Endothelial cell of umbilical vein (primary cell): Measurements from ENCODE around the gene NARS2. TPM values are rescaled to one million over a fixed set of nuclear protein-coding genes. Genes with fewer than 3 reads are reported as not detected.

Experiments used
- BruUV-seq: library from RNA; stranded (reverse); fragments of 400-500 nt; replicated peaks from 2 replicates; lab custom pipeline; 2021; lab: Mats Ljungman, UMichigan
- CTCF ChIA-PET: fragments of 300-600, 350-600 bp; sonication (Branson Sonifier 250); formaldehyde crosslinking; loops from one replicate; lab custom pipeline; 2021; ENCODE audit warnings: antibody characterized with exemption, inconsistent platforms; lab: Charles Lee
- POLR2A ChIA-PET: fragments of 300-600, 350-600 bp; sonication (Branson Sonifier 250); formaldehyde crosslinking; loops from one replicate; lab custom pipeline; 2021; ENCODE audit warnings: antibody characterized with exemption, inconsistent platforms; lab: Charles Lee
- DNase-seq: peaks from one replicate; pipeline ENCODE4 v3.0.0-alpha.2; 2011; ENCODE audit warnings: low read depth, low spot score
- FAIRE-seq: peaks from 2 replicates; lab custom pipeline; 2011; peaks lifted over from hg19 to GRCh38; lab: Jason Lieb, UNC
- H2AFZ ChIP-seq: 2 replicates; pipeline ENCODE4 v1.6.0; 2012; ENCODE audit warnings: low read depth, low read length, control low read depth, inconsistent platforms
- H3K27ac ChIP-seq: 2 replicates; pipeline ENCODE4 v1.5.1; 2011; ENCODE audit warnings: low read depth, mild to moderate bottlenecking, control low read depth, low read length, moderate library complexity; ENCODE audit not compliant: insufficient read depth
- H3K27me3 ChIP-seq, 2 experiments: 2 replicates each; pipeline versions ENCODE4 v1.6.0 to v1.6.1; 2011; ENCODE audit warnings: low read length in 2 of 2, mixed read lengths in 1 of 2; ENCODE audit not compliant: control insufficient read depth in 2 of 2, insufficient read depth in 2 of 2
- H3K36me3 ChIP-seq, 2 experiments: 2 replicates in 1 of 2; 3 replicates in 1 of 2; pipeline ENCODE4 v1.5.1; 2011; ENCODE audit warnings: low read length in 2 of 2, mild to moderate bottlenecking in 1 of 2, moderate library complexity in 1 of 2; ENCODE audit not compliant: control insufficient read depth in 2 of 2, insufficient read depth in 2 of 2; ENCODE audit errors: extremely low read depth in 1 of 2
- H3K4me1 ChIP-seq: 3 replicates; pipeline ENCODE4 v1.5.1; 2011; ENCODE audit warnings: mild to moderate bottlenecking, low read length; ENCODE audit not compliant: control insufficient read depth, insufficient read depth; ENCODE audit errors: extremely low read depth
- H3K4me2 ChIP-seq: 2 replicates; pipeline ENCODE4 v1.6.1; 2011; ENCODE audit warnings: low read length, control low read depth, mixed read lengths; ENCODE audit not compliant: insufficient read depth
- H3K4me3 ChIP-seq, 3 experiments: fragments of 200-600 bp in 1 of 3; sonication (generic), shearing (Covaris generic) in 1 of 3; replicated peaks in 1 of 3; 2 replicates each; pipeline ENCODE4 v1.5.1; 2011 to 2016; ENCODE audit warnings: control low read depth in 3 of 3, low read length in 3 of 3, mild to moderate bottlenecking in 2 of 3, inconsistent platforms in 1 of 3, low read depth in 1 of 3, moderate library complexity in 1 of 3; ENCODE audit not compliant: insufficient read depth in 1 of 3
- H3K79me2 ChIP-seq: 2 replicates; pipeline ENCODE4 v1.6.0; 2012; ENCODE audit warnings: low read length, inconsistent platforms; ENCODE audit not compliant: control insufficient read depth, insufficient read depth
- H3K9ac ChIP-seq: replicated peaks from 2 replicates; pipeline ENCODE3; 2011; ENCODE audit warnings: low read length, control low read depth; ENCODE audit not compliant: insufficient read depth; ENCODE audit errors: extremely low read depth
- H3K9me1 ChIP-seq: replicated peaks from 3 replicates; pipeline ENCODE4 v1.6.0; 2011; ENCODE audit warnings: mild to moderate bottlenecking, low read length; ENCODE audit not compliant: control insufficient read depth, insufficient read depth; ENCODE audit errors: extremely low read depth
- H3K9me3 ChIP-seq: replicated peaks from 2 replicates; pipeline ENCODE4 v1.5.1; 2012; ENCODE audit warnings: low read length, inconsistent platforms; ENCODE audit not compliant: control insufficient read depth, insufficient read depth
- H4K20me1 ChIP-seq: replicated peaks from 2 replicates; pipeline ENCODE3; 2011; ENCODE audit warnings: mild to moderate bottlenecking, low read length; ENCODE audit not compliant: control insufficient read depth, insufficient read depth; ENCODE audit errors: extremely low read depth
- EZH2 ChIP-seq: IDR thresholded peaks from 2 replicates; pipeline ENCODE4 v1.6.1; 2012; ENCODE audit warnings: borderline replicate concordance, low read depth, mild to moderate bottlenecking, moderate library complexity, low read length, inconsistent platforms; ENCODE audit not compliant: severe bottlenecking
- FOS ChIP-seq: IDR thresholded peaks from 2 replicates; pipeline ENCODE4 v1.6.1; 2011; ENCODE audit warnings: mild to moderate bottlenecking, low read length, moderate library complexity, borderline replicate concordance; ENCODE audit not compliant: insufficient read depth
- GATA2 ChIP-seq: IDR thresholded peaks from 2 replicates; pipeline ENCODE4 v1.7.0; 2011; ENCODE audit warnings: low read depth, mild to moderate bottlenecking, moderate library complexity, mixed read lengths, low read length; ENCODE audit not compliant: insufficient read length, insufficient read depth
- JUN ChIP-seq: IDR thresholded peaks from 2 replicates; pipeline ENCODE4 v1.6.1; 2011; ENCODE audit warnings: borderline replicate concordance, low read depth; ENCODE audit not compliant: insufficient read length, insufficient read depth
- MYC ChIP-seq: IDR thresholded peaks from one replicate; pipeline ENCODE4 v1.6.1; 2011; ENCODE audit warnings: mild to moderate bottlenecking, low read depth, low read length
- POLR2A ChIP-seq: IDR thresholded peaks from 2 replicates; pipeline ENCODE4 v1.6.1; 2012; ENCODE audit warnings: low read depth, mild to moderate bottlenecking, control low read depth, low read length
- POLR2AphosphoS5 ChIP-seq: IDR thresholded peaks from 2 replicates; pipeline ENCODE4 v1.6.1; 2012; ENCODE audit warnings: low read depth, mild to moderate bottlenecking, control low read depth, low read length, moderate library complexity; ENCODE audit not compliant: insufficient read depth
- dilution Hi-C: fragments of 300-500 bp; cut with MboI; formaldehyde crosslinking; loops from one replicate; pipeline ENCODE4 v1.15.0; 2019; ENCODE audit warnings: low sequenced_read_pairs; ENCODE audit not compliant: extremely low pct_ligation_motif_present
- intact Hi-C: fragments of 100-400 bp; cut with micrococcal nuclease; formaldehyde crosslinking; loops from one replicate; pipeline ENCODE4 v1.10.0; 2022
- polyA plus RNA-seq, 4 experiments: library from polyadenylated mRNA; depleted of rRNA in 3 of 4; stranded (reverse) in 3 of 4; unstranded in 1 of 4; fragments of >200 nt; gene quantifications; 2 replicates each; pipeline versions ENCODE4 v1.2.1 to v1.2.3, GENCODE V29; 2011 to 2012; ENCODE audit warnings: missing spikeins in 1 of 4
- total RNA-seq: library from RNA; stranded (reverse); gene quantifications from 2 replicates; pipeline ENCODE4 v1.2.3, GENCODE V29; 2021
- TF ChIP-seq, protein P1 (sequence below), 2 donors: IDR thresholded peaks; 1 replicate in 1 of 2; 2 replicates in 1 of 2; pipeline ENCODE4 v1.5.1; 2011; ENCODE audit warnings: low read length in 2 of 2, mild to moderate bottlenecking in 2 of 2, moderate library complexity in 2 of 2, control low read depth in 1 of 2, inconsistent platforms in 1 of 2, low read depth in 1 of 2; ENCODE audit not compliant: insufficient read depth in 1 of 2; ENCODE audit errors: extremely low read depth in 1 of 2
- TF ChIP-seq, protein P2 (sequence below): IDR thresholded peaks from 2 replicates; pipeline ENCODE4 v1.6.1; 2011; ENCODE audit not compliant: insufficient read depth, insufficient read length

NARS2 gene
- total and polyA plus RNA-seq, 2 donors (not counting 3 experiments of a cell fraction or from before 2014, with no cell fraction given): 6.9 to 16.7 TPM

GRCh38 chr11:78526497-78527146 lies 48.0 kb downstream of the NARS2 start:
- Histone ChIP-seq H2AFZ (no peak overlapping the region), H3K36me3 (no peaks in the 10 kb centered on the region), H3K4me1 (no peaks in the 10 kb centered on the region), H3K79me2 (no peaks in the 10 kb centered on the region), H4K20me1 (no peaks in the 10 kb centered on the region), H3K4me3 (no peak overlapping the region), H3K9me1 (no peaks in the 10 kb centered on the region), H3K27ac (no peak overlapping the region), H3K4me2 (no peak overlapping the region), H3K9ac (no peak overlapping the region), H3K27me3 (no peaks in the 10 kb centered on the region), H3K9me3 (no peaks in the 10 kb centered on the region)
- no TSS peak for BruUV-seq
- POLR2A ChIA-PET: no interaction called here
- dilution Hi-C loops: no loop called here
- TF ChIP-seq FOS: no peak
- TF ChIP-seq MYC: no peak
- no peak for TF ChIP-seq POLR2A
- TF ChIP-seq, protein P1, sequence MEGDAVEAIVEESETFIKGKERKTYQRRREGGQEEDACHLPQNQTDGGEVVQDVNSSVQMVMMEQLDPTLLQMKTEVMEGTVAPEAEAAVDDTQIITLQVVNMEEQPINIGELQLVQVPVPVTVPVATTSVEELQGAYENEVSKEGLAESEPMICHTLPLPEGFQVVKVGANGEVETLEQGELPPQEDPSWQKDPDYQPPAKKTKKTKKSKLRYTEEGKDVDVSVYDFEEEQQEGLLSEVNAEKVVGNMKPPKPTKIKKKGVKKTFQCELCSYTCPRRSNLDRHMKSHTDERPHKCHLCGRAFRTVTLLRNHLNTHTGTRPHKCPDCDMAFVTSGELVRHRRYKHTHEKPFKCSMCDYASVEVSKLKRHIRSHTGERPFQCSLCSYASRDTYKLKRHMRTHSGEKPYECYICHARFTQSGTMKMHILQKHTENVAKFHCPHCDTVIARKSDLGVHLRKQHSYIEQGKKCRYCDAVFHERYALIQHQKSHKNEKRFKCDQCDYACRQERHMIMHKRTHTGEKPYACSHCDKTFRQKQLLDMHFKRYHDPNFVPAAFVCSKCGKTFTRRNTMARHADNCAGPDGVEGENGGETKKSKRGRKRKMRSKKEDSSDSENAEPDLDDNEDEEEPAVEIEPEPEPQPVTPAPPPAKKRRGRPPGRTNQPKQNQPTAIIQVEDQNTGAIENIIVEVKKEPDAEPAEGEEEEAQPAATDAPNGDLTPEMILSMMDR (IDR thresholded peaks at IDR 0.05; ENCODE audit: extremely low read depth in 1 of 2, insufficient read depth in 1 of 2, low read depth in 1 of 2, low read length in 2 of 2): no peak
- TF ChIP-seq JUN: no peak
- TF ChIP-seq GATA2: no peak
- TF ChIP-seq, protein P2, sequence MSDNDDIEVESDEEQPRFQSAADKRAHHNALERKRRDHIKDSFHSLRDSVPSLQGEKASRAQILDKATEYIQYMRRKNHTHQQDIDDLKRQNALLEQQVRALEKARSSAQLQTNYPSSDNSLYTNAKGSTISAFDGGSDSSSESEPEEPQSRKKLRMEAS: no peak
- TF ChIP-seq POLR2AphosphoS5: no peak
- no peak for TF ChIP-seq EZH2
- intact Hi-C loops: no loop called here
- FAIRE-seq: no peak
- CTCF ChIA-PET: interaction anchor here (1.9 kb wide), 1 partner anchor 9 kb away, joined by 7 read pairs; no protein-coding TSS in a partner anchor
- DNase-seq: no peak
